ENCODE measurements around the gene ZNF19.

ZNF19 gene

GRCh38 chr16:71461686-71462648 lies 27.2 kb downstream of the ZNF19 start, which contains the start of gene ZNF23:
ZNF23 (minus strand) TSS chr16:71462247; CDS start chr16:71456796, 5,451 bp downstream.
- DNase-seq (ENCODE audit: insufficient read length) (peak; percentile 93), FAIRE-seq (peak; percentile 92)
- peak; percentile 98 for TF ChIP-seq POLR2A (IDR thresholded peaks at IDR 0.05; ENCODE audit: low read depth, low read length)
- peak; percentile 98 for TF ChIP-seq POLR2AphosphoS5 (IDR thresholded peaks at IDR 0.05; ENCODE audit: low read depth, low read length)
- TF ChIP-seq TAF1 (IDR thresholded peaks at IDR 0.05; ENCODE audit: borderline replicate concordance, low read depth, low read length): peak; percentile 84

GRCh38 chr16:71460941-71461340 lies 28.2 kb downstream of the ZNF19 start:
- TF ChIP-seq POLR2AphosphoS5 (IDR thresholded peaks at IDR 0.05; ENCODE audit: low read depth, low read length): no peak
- TF ChIP-seq POLR2A (IDR thresholded peaks at IDR 0.05; ENCODE audit: low read depth, low read length): no peak
- TF ChIP-seq TAF1 (IDR thresholded peaks at IDR 0.05; ENCODE audit: borderline replicate concordance, low read depth, low read length): no peak
- no peak for FAIRE-seq
- no peak for DNase-seq (ENCODE audit: insufficient read length)

DNA sequence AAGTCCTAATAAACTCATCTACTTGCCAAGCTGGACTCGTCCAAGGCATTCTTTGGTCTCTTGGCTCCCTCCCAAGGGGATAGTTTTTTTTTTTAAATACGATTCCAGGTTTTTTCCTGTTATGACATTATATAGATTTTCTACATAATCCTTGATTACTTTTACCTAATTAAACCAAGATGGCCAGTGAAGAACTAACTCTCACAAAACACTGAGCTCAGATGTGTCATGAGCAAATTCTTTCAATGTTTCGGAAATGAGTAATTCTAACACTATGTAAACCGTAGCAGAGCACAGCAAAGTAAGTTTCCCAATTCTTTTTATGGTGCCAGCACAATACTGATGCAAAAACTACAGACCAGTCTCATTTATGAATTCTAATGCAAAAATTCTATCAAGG lies 28.9 kb downstream of the ZNF19 start:
- FAIRE-seq (no peak), DNase-seq (ENCODE audit: insufficient read length) (no peak)
- no peak for TF ChIP-seq POLR2A (IDR thresholded peaks at IDR 0.05; ENCODE audit: low read depth, low read length)
- no peak for TF ChIP-seq TAF1 (IDR thresholded peaks at IDR 0.05; ENCODE audit: borderline replicate concordance, low read depth, low read length)
- TF ChIP-seq POLR2AphosphoS5 (IDR thresholded peaks at IDR 0.05; ENCODE audit: low read depth, low read length): no peak

- no peak for FAIRE-seq
- no peak for DNase-seq (ENCODE audit: insufficient read length)
- no peak for TF ChIP-seq TAF1 (IDR thresholded peaks at IDR 0.05; ENCODE audit: borderline replicate concordance, low read depth, low read length)
- TF ChIP-seq POLR2AphosphoS5 (IDR thresholded peaks at IDR 0.05; ENCODE audit: low read depth, low read length): no peak
- no peak for TF ChIP-seq POLR2A (IDR thresholded peaks at IDR 0.05; ENCODE audit: low read depth, low read length)
Measured at GRCh38 chr16:71459510-71459909, 29.6 kb downstream of the ZNF19 start.

GRCh38 chr16:71456801-71457200 lies 32.3 kb downstream of the ZNF19 start:
- TF ChIP-seq POLR2A (IDR thresholded peaks at IDR 0.05; ENCODE audit: low read depth, low read length) (no peak), TAF1 (IDR thresholded peaks at IDR 0.05; ENCODE audit: borderline replicate concordance, low read depth, low read length) (no peak), POLR2AphosphoS5 (IDR thresholded peaks at IDR 0.05; ENCODE audit: low read depth, low read length) (no peak)
- DNase-seq (ENCODE audit: insufficient read length) (no peak), FAIRE-seq (no peak)

DNA sequence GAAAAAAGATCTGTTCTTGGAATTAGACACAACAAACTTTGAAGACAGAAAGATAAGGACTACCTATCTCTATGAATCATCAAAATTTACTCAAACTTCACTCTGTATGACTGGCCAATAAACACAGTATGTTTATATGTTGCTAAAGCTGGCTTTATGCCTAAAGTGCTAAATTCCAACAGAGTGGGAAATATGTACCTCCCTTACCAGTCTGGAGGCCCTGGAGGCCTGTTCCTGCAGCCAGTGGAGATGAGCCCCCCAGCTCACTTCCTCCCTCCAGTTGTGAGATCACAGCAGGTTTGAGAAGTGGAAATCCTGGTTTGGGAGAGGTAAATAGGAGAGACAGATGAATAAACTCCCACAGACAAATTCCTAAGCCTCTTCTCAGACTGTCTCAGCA lies 36.1 kb downstream of the ZNF19 start:
- no peak for TF ChIP-seq POLR2A (IDR thresholded peaks at IDR 0.05; ENCODE audit: low read depth, low read length)
- no peak for TF ChIP-seq POLR2AphosphoS5 (IDR thresholded peaks at IDR 0.05; ENCODE audit: low read depth, low read length)
- TF ChIP-seq TAF1 (IDR thresholded peaks at IDR 0.05; ENCODE audit: borderline replicate concordance, low read depth, low read length): no peak
- FAIRE-seq: no peak
- DNase-seq (ENCODE audit: insufficient read length): no peak

DNA sequence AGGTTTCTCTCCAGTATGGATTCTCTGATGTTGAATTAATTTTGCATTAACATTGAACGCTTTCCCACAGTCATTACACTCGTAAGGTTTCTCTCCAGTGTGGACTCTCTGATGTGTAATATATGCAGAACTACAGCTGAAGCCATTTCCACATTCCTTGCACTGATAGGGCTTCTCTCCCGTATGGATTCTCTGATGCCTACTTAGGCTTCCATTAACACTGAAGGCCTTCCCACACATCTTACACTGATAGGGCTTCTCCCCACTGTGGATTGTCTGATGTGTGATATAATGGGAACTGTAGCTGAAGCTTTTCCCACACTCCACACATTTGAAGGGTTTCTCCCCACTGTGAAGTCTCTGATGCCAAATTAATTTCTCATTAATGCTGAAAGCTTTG lies 40.1 kb downstream of the ZNF19 start:
- no peak for TF ChIP-seq POLR2AphosphoS5 (IDR thresholded peaks at IDR 0.05; ENCODE audit: low read depth, low read length)
- no peak for TF ChIP-seq TAF1 (IDR thresholded peaks at IDR 0.05; ENCODE audit: borderline replicate concordance, low read depth, low read length)
- no peak for TF ChIP-seq POLR2A (IDR thresholded peaks at IDR 0.05; ENCODE audit: low read depth, low read length)
- FAIRE-seq (no peak), DNase-seq (ENCODE audit: insufficient read length) (no peak)

- DNase-seq (ENCODE audit: insufficient read length): no peak
- FAIRE-seq: no peak
- no peak for TF ChIP-seq POLR2AphosphoS5 (IDR thresholded peaks at IDR 0.05; ENCODE audit: low read depth, low read length)
- no peak for TF ChIP-seq TAF1 (IDR thresholded peaks at IDR 0.05; ENCODE audit: borderline replicate concordance, low read depth, low read length)
- TF ChIP-seq POLR2A (IDR thresholded peaks at IDR 0.05; ENCODE audit: low read depth, low read length): no peak
Measured at GRCh38 chr16:71448274-71448866, 40.8 kb downstream of the ZNF19 start.

GRCh38 chr16:71443714-71444113 lies 45.4 kb downstream of the ZNF19 start:
- no peak for DNase-seq (ENCODE audit: insufficient read length)
- FAIRE-seq: no peak
- TF ChIP-seq POLR2A (IDR thresholded peaks at IDR 0.05; ENCODE audit: low read depth, low read length) (no peak), TAF1 (IDR thresholded peaks at IDR 0.05; ENCODE audit: borderline replicate concordance, low read depth, low read length) (no peak), POLR2AphosphoS5 (IDR thresholded peaks at IDR 0.05; ENCODE audit: low read depth, low read length) (no peak)

- TF ChIP-seq POLR2A (IDR thresholded peaks at IDR 0.05; ENCODE audit: low read depth, low read length) (no peak), POLR2AphosphoS5 (IDR thresholded peaks at IDR 0.05; ENCODE audit: low read depth, low read length) (no peak), TAF1 (IDR thresholded peaks at IDR 0.05; ENCODE audit: borderline replicate concordance, low read depth, low read length) (no peak)
- no peak for DNase-seq (ENCODE audit: insufficient read length)
- no peak for FAIRE-seq
Measured at GRCh38 chr16:71442051-71442440, 47.1 kb downstream of the ZNF19 start, which contains the start of gene TLE7. TLE7 (minus strand) TSS chr16:71442054; CDS start chr16:71433324, 8,730 bp downstream.

GRCh38 chr16:71441348-71442050 lies 47.6 kb downstream of the ZNF19 start:
- DNase-seq (ENCODE audit: insufficient read length) (no peak), FAIRE-seq (no peak)
- TF ChIP-seq POLR2AphosphoS5 (IDR thresholded peaks at IDR 0.05; ENCODE audit: low read depth, low read length): no peak
